NCI-H510A treated with DMSO at 0.1 percent for 48 hours (cell line): Measurements from ENCODE around the gene PPP2R2C.

ENCODE experiments used
- DNase-seq: peaks from one replicate; lab custom pipeline; 2025; lab: John Stamatoyannopoulos, UW

PPP2R2C gene

DNA sequence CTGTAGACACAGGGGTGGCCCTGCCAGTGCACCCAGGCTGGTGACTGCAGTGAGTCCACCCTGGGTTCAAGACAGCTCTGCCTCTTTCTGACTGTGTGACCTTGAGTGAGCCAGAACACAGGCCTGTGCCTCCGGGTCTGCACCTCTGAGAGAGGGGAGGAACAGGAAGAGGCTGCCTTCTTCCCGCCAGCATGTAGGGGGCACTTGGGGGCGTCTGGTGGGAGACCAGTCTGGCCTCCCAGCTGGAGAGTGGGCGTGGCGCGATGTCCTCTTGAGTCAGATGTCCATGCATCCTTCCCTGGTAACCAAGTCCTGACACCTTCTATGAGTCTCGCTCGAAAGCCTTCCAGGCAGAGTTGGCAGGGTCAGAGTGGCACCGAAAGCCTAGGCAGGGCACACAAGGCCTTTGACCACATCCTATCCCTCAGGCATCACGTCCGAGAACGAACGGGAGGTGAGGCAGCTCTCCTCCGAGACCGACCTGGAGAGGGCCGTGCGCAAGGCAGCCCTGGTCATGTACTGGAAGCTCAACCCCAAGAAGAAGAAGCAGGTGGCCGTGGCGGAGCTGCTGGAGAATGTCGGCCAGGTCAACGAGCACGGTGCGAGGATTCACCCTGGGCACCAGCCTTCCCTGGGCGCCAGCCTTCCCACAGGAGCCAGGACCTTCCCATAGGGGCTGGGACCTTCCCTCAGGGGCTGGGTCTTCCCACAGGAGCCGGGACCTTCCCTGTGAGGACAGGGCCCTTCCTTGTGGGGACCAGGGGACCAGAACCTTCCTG lies 181.5 kb downstream of the PPP2R2C start:
- DNase-seq = no peak

GRCh38 chr4:6290256-6290655 lies 182.2 kb downstream of the PPP2R2C start:
- DNase-seq = no peak

DNA sequence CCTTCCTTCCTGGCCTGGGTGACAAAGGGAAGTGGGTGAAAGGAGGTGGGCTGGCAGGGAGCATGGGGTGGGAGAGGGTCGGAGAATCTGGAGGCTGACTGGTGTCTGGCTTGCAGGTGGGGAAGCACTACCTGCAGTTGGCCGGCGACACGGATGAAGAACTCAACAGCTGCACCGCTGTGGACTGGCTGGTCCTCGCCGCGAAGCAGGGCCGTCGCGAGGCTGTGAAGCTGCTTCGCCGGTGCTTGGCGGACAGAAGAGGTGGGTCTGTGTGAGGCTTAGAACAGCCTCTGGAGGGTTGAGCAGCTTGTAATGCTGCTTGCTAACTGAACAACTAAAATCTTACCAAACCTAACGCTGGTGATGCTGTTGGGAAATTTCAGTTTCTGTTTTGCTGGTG lies 183.5 kb downstream of the PPP2R2C start:
- no peak for DNase-seq

DNA sequence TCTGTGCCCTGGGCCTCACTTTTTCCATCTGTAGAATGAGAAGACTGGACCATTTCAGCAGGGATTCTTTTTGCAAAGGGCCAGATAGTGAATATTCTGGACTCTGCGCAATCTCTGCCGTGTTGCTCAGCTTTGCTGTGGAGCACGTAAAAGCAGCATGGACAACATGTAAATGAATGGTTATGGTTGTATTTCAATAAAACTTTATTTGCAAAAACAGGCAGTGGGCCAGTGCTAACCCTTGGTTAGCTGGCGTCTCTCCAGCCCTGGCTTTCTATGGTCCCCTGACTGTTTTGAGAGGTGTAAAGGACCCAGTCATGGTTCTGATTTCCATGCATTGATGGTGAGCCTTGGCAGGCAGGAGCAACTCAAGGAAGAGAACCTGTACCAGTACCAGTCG lies 184.1 kb downstream of the PPP2R2C start:
- no peak for DNase-seq

DNA sequence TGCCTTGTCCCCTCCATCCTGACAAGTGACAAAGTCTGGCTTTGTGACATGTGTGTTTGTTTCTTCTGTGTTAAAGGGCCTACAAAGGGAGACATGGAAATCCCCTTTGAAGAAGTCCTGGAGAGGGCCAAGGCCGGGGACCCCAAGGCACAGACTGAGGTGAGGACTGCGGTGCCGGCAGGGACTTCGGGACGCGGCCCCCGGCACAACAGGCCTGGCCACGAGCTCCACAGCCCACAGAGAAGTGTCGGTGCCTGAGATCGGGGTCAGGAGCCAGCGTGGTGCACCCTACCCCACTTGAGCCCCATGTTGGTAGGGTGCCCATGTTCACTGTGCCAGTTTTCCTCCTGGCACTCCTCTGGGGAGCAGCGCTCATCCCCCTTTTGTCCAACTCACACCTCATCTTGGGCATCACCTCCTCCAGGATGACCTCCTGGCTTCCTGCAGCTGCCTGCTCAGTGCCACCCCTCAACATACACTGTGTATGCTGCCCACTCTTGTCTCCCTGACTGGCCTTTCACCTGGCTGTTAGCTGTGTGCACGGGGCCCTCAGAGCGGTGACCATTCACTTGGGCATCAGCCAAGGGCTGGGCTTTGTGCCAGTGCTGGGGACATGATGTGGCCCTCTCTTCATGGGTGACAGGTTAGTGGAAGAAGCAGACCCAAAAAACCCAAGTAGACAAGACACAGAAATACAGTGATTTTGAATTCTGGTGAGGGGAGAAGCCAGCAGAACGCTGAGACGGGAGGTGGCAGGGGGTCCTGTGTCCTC lies 185.2 kb downstream of the PPP2R2C start:
- DNase-seq = no peak

GRCh38 chr4:6283282-6283681 lies 189.1 kb downstream of the PPP2R2C start:
- no peak for DNase-seq

- no peak for DNase-seq
These were observed 190.1 kb downstream of the PPP2R2C start for GRCh38 chr4:6282314-6282771.

GRCh38 chr4:6281436-6282313 lies 190.7 kb downstream of the PPP2R2C start:
- no peak for DNase-seq

DNA sequence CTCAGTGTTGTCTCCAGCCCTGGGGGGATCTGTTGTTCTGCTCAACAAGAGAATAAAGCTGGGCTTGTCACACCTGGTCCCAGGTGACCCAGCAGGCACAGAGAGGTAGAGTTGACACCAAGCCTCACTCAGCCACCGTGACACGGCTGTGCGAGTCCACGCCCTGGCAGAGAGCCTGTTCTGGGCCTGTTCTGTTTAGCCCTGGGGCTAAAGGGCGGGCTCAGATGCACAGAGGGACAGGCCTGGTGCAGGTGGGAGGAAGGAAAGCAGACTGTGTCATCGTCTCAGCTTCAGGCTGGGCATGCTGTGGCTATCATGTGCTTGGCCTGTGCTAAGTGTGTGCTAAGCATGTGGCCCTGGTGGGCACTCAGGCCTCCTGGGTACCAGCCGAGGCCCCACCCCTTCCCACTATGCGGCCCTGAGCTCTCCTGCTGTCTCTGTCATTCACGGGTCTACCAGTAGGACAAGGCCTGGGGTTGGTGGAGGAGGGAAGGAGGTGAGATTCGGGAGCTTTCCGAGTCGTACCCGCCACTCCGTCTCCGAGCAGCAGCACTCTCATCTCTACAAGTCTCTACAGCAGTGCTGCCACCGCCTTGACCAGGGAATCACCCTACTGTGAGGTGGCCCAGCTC lies 191.9 kb downstream of the PPP2R2C start:
- DNase-seq = no peak

- DNase-seq = no peak
These were observed 192.7 kb downstream of the PPP2R2C start for GRCh38 chr4:6279582-6280289.

GRCh38 chr4:6278801-6279197 lies 193.6 kb downstream of the PPP2R2C start:
- DNase-seq = no peak

- no peak for DNase-seq
These were observed 194.2 kb downstream of the PPP2R2C start for GRCh38 chr4:6277935-6278800.

- DNase-seq = no peak
These were observed 195.1 kb downstream of the PPP2R2C start for GRCh38 chr4:6277139-6277802.

GRCh38 chr4:6275898-6276806 lies 196.3 kb downstream of the PPP2R2C start:
- no peak for DNase-seq

DNA sequence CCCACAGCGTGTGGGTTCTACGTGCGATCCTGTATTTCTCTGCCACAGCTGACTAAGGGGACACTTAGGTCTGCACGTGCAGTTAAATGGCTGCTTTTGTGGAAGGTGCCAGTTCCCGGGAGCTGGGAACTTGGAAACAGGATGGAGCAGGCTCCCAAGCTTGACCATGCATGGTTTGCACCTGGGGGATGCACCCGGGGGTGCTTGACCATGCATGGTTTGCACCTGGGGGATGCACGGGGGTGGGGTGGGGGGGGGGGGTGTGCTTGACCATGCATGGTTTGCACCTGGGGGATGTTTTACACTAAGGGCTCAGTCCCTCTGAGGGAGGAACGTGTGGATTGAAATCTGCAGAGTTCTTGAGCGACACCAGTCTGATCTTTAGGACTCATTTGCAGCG lies 197.1 kb downstream of the PPP2R2C start:
- no peak for DNase-seq

DNA sequence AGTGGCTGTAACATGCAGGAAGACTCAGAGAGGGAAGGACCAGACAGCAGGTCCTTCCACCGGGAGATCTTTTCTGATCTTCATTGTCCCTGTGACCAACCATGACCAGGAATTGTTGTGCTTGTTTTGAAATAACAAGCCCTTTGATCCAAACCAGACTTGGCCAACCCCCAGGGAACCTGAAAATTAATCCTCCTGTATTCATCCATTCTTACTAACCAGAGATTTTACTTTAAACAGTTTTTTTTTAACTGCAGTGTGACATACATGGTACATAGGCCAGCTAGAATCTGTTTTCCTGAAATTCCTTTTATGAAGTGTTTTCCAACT lies 198.8 kb downstream of the PPP2R2C start:
- DNase-seq = no peak

GRCh38 chr4:6272863-6273660 lies 199.4 kb downstream of the PPP2R2C start:
- no peak for DNase-seq
